Tibial artery (tissue), 4 donors: Measurements from ENCODE around the gene KIF5C.

Experiments
- DNase-seq, 2 donors: peaks; one replicate each; pipeline ENCODE4 v3.0.0-alpha.2; 2019
- H3K27ac ChIP-seq, 2 donors: fragments of 200-600 bp; sonication (generic) in 1 of 2; 1 replicate in 1 of 2; 2 replicates in 1 of 2; pipeline ENCODE4 v1.5.1; 2018 to 2019; ENCODE audit warnings: mild to moderate bottlenecking in 1 of 2
- H3K27me3 ChIP-seq, 2 donors: fragments of 200-600 bp; sonication (generic) in 1 of 2; one replicate each; pipeline versions ENCODE4 v1.5.1 to v1.6.0; 2016 to 2019
- H3K36me3 ChIP-seq, 3 donors: fragments of 200-600 bp; sonication (generic) in 2 of 3; one replicate each; pipeline ENCODE4 v1.5.1; 2016 to 2019; ENCODE audit warnings: mild to moderate bottlenecking in 2 of 3
- H3K4me1 ChIP-seq, 4 donors: fragments of 200-600 bp; sonication (generic) in 2 of 4; 1 replicate in 3 of 4; 2 replicates in 1 of 4; pipeline ENCODE4 v1.5.1; 2016 to 2019
- H3K4me3 ChIP-seq, 2 donors: fragments of 200-600 bp; sonication (generic) in 1 of 2; 1 replicate in 1 of 2; 2 replicates in 1 of 2; pipeline ENCODE4 v1.5.1; 2018 to 2019; ENCODE audit warnings: mild to moderate bottlenecking in 2 of 2
- H3K9me3 ChIP-seq, 3 donors: fragments of 200-600 bp; sonication (generic) in 1 of 3; one replicate each; pipeline ENCODE4 v1.5.1; 2016 to 2019
- intact Hi-C: fragments of 100-400 bp; cut with DNase I; formaldehyde crosslinking; loops from one replicate; pipeline ENCODE4 v1.15.0; 2023; ENCODE audit warnings: low total_unique reads
- TF ChIP-seq, protein P1 (sequence below), 2 experiments: fragments of 200-600 bp in 1 of 2; fragments of 450-650 bp in 1 of 2; IDR thresholded peaks; one replicate each; pipeline ENCODE4 v1.5.1; 2017 to 2019; ENCODE audit warnings: antibody characterized with exemption in 2 of 2, mild to moderate bottlenecking in 1 of 2, moderate library complexity in 1 of 2

KIF5C gene

DNA sequence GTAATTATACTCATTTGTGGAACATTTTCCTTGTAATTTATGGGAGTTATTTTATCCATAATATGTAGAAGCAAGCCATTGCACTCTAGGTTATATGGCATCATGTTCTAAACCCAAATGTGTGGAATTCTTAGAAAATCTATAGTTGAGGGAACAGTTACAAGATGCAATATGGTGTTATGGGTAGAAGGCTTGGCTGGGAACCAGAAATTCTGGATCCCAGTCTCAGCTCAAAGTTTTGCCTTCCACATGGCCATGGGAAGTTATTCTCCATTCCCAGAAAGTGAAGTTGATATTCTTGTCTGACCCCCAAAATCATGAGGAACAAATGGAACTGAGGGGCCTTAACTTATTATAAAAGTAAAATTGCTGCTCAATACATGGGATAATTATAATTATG lies 38.0 kb downstream of the KIF5C start:
- Histone ChIP-seq H3K4me3 (no peak overlapping the region), H3K27me3 (no peaks in the 10 kb centered on the region), H3K4me1 (no peaks in the 10 kb centered on the region), H3K36me3 (no peaks in the 10 kb centered on the region), H3K27ac (no peak overlapping the region), H3K9me3 (peaks cover 0 to 2% (median 0%) of the 10 kb centered on the region in 3 donors)
- intact Hi-C loops, result no loop called here
- TF ChIP-seq, protein P1, sequence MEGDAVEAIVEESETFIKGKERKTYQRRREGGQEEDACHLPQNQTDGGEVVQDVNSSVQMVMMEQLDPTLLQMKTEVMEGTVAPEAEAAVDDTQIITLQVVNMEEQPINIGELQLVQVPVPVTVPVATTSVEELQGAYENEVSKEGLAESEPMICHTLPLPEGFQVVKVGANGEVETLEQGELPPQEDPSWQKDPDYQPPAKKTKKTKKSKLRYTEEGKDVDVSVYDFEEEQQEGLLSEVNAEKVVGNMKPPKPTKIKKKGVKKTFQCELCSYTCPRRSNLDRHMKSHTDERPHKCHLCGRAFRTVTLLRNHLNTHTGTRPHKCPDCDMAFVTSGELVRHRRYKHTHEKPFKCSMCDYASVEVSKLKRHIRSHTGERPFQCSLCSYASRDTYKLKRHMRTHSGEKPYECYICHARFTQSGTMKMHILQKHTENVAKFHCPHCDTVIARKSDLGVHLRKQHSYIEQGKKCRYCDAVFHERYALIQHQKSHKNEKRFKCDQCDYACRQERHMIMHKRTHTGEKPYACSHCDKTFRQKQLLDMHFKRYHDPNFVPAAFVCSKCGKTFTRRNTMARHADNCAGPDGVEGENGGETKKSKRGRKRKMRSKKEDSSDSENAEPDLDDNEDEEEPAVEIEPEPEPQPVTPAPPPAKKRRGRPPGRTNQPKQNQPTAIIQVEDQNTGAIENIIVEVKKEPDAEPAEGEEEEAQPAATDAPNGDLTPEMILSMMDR (IDR thresholded peaks at IDR 0.05), result no peak
- no peak for DNase-seq

DNA sequence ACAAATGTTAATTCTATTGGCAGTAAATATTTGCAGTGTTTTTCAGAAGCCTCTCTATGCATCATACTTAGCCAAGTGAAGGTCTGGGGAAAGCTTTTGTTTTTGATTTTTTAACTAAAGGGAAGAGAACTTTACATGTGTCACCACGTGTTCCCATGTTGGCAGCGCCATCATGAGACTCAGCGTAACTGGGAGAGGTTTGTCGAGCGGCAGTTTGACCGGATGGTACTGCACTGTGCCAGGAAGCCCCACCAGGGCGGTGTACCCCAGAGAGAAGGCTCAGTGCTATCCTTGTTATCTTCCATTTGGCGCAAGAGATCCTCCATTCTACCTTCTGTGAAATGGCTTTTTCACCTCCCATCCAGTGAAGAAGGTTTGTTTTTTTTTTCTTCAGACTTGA lies 38.5 kb downstream of the KIF5C start:
- TF ChIP-seq, protein P1 (IDR thresholded peaks at IDR 0.05), result no peak
- no peaks in the 10 kb centered on the region for H3K36me3 ChIP-seq
- peaks cover 0 to 7% (median 3%) of the 10 kb centered on the region in 3 donors for H3K9me3 ChIP-seq
- no peak overlapping the region for H3K4me3 ChIP-seq
- intact Hi-C loops, result no loop called here
- H3K27ac ChIP-seq, result no peak overlapping the region
- no peak for DNase-seq
- no peaks in the 10 kb centered on the region for H3K27me3 ChIP-seq
- no peaks in the 10 kb centered on the region for H3K4me1 ChIP-seq

DNA sequence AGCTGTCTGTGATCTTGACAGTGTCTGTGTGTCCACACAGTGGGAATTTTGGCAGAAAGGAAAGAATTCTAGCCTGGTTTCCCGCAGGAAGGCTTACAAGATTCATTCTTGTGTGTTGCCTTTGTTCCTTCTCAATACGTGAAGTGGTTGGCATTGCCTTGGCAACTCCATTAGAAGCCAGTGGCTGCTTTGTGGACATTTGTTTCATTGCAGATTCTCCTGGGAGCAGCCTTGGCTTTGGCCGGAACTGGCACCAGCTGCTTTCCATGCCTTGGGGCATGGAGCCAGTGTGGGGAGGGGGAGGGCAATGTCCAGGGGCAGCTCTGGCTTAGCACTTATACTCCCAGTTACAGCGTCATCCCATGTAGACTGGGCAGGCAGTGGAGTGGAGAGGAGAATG lies 39.4 kb downstream of the KIF5C start:
- H3K9me3 ChIP-seq, result peaks cover 0 to 14% (median 12%) of the 10 kb centered on the region in 3 donors
- TF ChIP-seq, protein P1 (IDR thresholded peaks at IDR 0.05), result no peak
- H3K27me3 ChIP-seq, result no peaks in the 10 kb centered on the region
- intact Hi-C loops, result no loop called here
- H3K36me3 ChIP-seq, result no peaks in the 10 kb centered on the region
- DNase-seq, result no peak
- H3K4me1 ChIP-seq, result no peaks in the 10 kb centered on the region
- H3K27ac ChIP-seq, result no peak overlapping the region
- no peak overlapping the region for H3K4me3 ChIP-seq

- intact Hi-C loops, result no loop called here
- TF ChIP-seq, protein P1 (IDR thresholded peaks at IDR 0.05), result no peak
- DNase-seq, result no peak
Measured at GRCh38 chr2:148917431-148917830, 42.4 kb downstream of the KIF5C start.

DNA sequence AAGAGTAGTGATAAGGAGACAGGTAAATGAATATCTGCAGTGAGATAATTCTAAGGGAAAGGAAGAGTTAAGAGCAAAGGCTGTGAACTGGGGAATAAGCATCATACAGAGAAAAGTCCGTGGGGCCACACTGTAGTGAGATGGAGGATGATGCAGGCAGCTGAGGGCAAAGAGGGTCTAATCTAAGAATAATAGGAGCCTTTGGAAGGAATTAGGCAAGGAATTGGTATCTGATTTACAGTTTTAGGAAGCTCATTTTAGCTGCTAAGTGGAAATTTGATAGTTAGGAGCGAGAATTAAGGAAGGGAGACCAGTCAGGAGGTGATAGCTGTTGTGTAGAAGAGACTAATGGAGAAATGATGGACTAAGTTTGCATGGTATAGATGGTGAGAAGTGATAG lies 43.5 kb downstream of the KIF5C start:
- Histone ChIP-seq H3K27ac (no peak overlapping the region), H3K9me3 (peaks cover 0 to 14% (median 12%) of the 10 kb centered on the region in 3 donors), H3K36me3 (no peaks in the 10 kb centered on the region), H3K27me3 (no peaks in the 10 kb centered on the region), H3K4me3 (no peak overlapping the region), H3K4me1 (no peaks in the 10 kb centered on the region)
- DNase-seq, result no peak
- TF ChIP-seq, protein P1 (IDR thresholded peaks at IDR 0.05), result no peak
- intact Hi-C loops, result no loop called here

More at GRCh38 chr2:148917431-148917830, 42.4 kb downstream of the KIF5C start:
- Histone ChIP-seq H3K36me3 (no peaks in the 10 kb centered on the region), H3K4me3 (no peak overlapping the region), H3K27ac (no peak overlapping the region), H3K4me1 (no peaks in the 10 kb centered on the region), H3K27me3 (no peaks in the 10 kb centered on the region), H3K9me3 (peaks cover 0 to 14% (median 12%) of the 10 kb centered on the region in 3 donors)

DNA sequence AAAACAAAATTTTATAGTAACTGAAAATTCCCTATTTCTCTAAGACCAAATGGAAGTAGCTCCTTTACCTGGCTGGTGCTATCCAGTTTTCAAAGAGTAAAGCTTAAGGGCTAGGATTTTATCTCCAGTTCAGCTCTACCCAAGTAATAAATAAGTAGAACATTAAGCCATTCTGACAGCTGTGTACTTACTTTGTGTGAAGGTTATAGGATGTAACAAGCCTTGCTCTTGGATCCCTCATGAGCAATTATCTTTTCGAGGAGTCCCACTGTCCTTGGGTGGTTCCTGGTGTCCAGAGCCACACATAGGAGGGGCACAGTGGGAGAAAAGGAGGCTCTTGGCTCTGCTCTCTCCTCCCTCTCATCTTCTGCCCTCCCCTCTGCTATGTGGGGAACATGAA lies 45.5 kb downstream of the KIF5C start:
- no peaks in the 10 kb centered on the region for H3K36me3 ChIP-seq
- H3K4me3 ChIP-seq, result no peak overlapping the region
- H3K9me3 ChIP-seq, result peaks cover 0 to 14% (median 12%) of the 10 kb centered on the region in 3 donors
- intact Hi-C loops, result no loop called here
- TF ChIP-seq, protein P1 (IDR thresholded peaks at IDR 0.05), result no peak
- H3K27ac ChIP-seq, result no peak overlapping the region
- no peak for DNase-seq
- H3K27me3 ChIP-seq, result no peaks in the 10 kb centered on the region
- no peaks in the 10 kb centered on the region for H3K4me1 ChIP-seq
